ENCODE results near the gene ARHGEF19.
A peak's percentile ranks its signal among the peaks of the same experiment; 100 is the strongest.
"Not testable (repeated sequence)": the region's sequence is repeated elsewhere in the genome, so short reads cannot be mapped to it uniquely, and the experiment has no call there.

Gene ARHGEF19

GRCh38 chr1:16173447-16174260, 38.8 kb downstream of the ARHGEF19 start:
- no peak overlapping the region for H3K4me3 ChIP-seq (ENCODE audit: low read depth, low read length)
- TF ChIP-seq, protein P1, sequence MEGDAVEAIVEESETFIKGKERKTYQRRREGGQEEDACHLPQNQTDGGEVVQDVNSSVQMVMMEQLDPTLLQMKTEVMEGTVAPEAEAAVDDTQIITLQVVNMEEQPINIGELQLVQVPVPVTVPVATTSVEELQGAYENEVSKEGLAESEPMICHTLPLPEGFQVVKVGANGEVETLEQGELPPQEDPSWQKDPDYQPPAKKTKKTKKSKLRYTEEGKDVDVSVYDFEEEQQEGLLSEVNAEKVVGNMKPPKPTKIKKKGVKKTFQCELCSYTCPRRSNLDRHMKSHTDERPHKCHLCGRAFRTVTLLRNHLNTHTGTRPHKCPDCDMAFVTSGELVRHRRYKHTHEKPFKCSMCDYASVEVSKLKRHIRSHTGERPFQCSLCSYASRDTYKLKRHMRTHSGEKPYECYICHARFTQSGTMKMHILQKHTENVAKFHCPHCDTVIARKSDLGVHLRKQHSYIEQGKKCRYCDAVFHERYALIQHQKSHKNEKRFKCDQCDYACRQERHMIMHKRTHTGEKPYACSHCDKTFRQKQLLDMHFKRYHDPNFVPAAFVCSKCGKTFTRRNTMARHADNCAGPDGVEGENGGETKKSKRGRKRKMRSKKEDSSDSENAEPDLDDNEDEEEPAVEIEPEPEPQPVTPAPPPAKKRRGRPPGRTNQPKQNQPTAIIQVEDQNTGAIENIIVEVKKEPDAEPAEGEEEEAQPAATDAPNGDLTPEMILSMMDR (IDR thresholded peaks at IDR 0.05; ENCODE audit: low read depth, low read length, missing control alignments): no peak
- no peak for DNase-seq (ENCODE audit: low read depth)

DNA sequence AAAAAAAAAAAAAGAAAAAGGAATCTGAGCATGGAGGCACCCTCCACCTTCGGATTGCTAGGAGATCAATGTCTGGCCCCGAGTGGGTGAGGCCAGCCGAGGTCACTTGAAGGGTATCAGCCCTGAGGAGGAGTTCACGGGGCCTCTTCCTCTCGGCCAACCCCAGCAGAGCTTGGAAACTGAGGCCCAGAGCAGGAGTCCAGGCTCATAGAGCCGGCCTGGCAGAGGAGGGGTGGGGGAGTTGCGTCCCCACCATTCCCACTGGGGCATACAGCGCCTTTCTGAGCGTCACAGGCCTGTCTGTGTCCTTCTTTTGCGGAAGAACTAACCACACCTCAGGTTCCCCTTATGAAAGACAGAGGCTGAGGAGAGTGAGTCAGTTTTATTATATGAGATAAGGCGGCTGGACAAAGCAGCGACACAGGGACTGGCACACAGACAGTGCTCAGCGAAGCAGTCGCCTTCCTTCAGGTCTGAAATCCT, 39.4 kb downstream of the ARHGEF19 start:
- no peak for DNase-seq (ENCODE audit: low read depth)
- TF ChIP-seq, protein P1 (IDR thresholded peaks at IDR 0.05; ENCODE audit: low read depth, low read length, missing control alignments): no peak
- no peak overlapping the region for H3K4me3 ChIP-seq (ENCODE audit: low read depth, low read length)

DNA sequence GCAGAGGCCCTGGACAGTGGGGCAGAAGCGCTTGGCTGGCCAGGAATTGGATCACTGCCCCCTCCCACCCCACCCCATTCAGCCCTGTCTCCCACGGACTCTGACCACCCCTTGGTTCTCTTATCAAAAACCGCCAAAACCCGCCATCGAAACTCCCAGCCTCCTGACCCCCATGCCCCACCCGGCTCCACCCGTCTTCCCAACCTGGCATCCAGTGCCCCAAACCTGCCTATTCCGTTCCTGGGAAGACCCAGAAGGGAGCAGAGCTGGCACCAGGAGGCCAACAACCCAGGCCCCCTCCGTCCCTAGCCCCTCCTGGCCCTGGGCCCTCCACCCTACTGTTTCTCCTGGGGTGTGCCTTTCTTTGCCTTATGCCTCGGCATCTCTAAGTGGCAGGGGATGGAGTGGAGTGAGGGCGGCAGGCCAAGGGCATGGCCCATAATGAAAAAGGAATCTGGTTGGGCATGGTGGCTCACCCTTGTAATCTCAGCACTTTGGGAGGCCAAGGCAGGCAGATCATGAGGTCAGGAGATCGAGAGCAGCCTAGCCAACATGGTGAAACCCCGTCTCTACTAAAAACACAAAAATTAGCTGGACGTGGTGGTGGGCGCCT, 40.1 kb downstream of the ARHGEF19 start:
- TF ChIP-seq, protein P1 (IDR thresholded peaks at IDR 0.05; ENCODE audit: low read depth, low read length, missing control alignments): no peak
- no peak for DNase-seq (ENCODE audit: low read depth)
- no peak overlapping the region for H3K4me3 ChIP-seq (ENCODE audit: low read depth, low read length)

GRCh38 chr1:16171314-16172151, 40.9 kb downstream of the ARHGEF19 start:
- DNase-seq (ENCODE audit: low read depth): no peak
- TF ChIP-seq, protein P1 (IDR thresholded peaks at IDR 0.05; ENCODE audit: low read depth, low read length, missing control alignments): no peak
- no peak overlapping the region for H3K4me3 ChIP-seq (ENCODE audit: low read depth, low read length)

DNA sequence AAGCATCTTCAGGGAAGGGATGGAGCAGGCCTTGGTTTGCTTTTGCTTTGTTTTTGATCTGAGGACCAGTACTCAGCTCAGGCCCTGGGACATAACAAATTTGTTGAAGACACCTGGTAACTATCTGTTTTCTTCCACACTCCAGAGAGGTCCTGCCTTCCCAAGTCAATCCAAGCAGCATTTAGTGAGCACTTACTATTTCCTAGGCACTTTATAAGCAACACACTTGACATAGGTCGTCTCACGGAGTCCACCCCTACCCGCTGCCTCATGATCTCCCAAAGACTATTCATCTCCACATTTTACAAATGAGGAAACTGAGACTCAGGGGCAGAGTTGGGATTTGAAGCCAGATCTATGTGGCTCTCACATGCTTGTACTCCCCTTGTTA, 42.2 kb downstream of the ARHGEF19 start:
- H3K4me3 ChIP-seq (ENCODE audit: low read depth, low read length): no peak overlapping the region
- TF ChIP-seq, protein P1 (IDR thresholded peaks at IDR 0.05; ENCODE audit: low read depth, low read length, missing control alignments): no peak
- no peak for DNase-seq (ENCODE audit: low read depth)

DNA sequence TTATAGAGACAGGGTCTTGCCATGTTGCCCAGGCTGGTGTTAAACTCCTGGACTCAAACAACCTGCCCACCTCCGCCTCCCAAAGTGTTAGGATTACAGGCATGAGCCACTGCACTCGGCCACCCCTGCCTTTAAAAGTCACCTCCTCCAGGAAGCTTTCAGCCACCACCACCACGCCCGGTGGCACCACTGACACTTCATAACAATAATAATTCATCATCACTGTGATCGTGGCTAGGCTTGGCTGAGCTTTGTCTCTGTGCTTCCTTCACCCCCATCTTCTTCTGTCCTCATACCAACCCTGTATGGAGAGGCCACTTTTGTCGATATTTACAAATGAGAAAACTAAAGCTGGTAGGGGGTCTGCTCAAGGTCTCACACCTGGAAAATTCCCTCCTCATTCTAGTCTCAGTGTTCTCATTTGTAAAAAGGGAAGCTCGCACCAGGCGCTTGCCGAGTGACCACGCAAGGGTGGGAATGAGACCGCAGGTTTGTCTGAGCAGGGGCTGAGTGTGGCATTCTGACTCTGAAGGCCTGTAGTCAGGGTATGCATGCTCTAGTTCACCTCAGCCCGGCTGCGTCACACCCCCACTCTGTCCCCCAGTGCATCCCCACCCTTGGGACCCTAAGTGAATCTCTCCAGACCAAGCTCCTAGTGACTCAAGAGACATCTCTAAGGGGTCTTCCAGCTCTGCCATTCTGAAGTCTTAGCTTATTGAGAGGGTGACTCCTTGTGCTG, 43.7 kb downstream of the ARHGEF19 start:
- TF ChIP-seq, protein P1 (IDR thresholded peaks at IDR 0.05; ENCODE audit: low read depth, low read length, missing control alignments): no peak
- DNase-seq (ENCODE audit: low read depth): no peak
- H3K4me3 ChIP-seq (ENCODE audit: low read depth, low read length): no peak overlapping the region

- peak overlapping the region; percentile 57; the same call in 1 of the 2 replicates for H3K4me3 ChIP-seq (ENCODE audit: low read depth, low read length)
- DNase-seq (ENCODE audit: low read depth): not testable (repeated sequence)
Observed at GRCh38 chr1:16168144-16168495, 44.3 kb downstream of the ARHGEF19 start.
